GM18499 (cell line): ENCODE measurements around the gene NUDT9.
"Not testable (repeated sequence)": the region's sequence is repeated elsewhere in the genome, so short reads cannot be mapped to it uniquely, and the experiment has no call there.

Source experiments
- ATAC-seq: cut with Tn5 transposase; IDR thresholded peaks from one replicate; pipeline ENCODE4 v1.9.1; 2021; ENCODE audit warnings: moderate number of reproducible peaks; ENCODE audit not compliant: insufficient read depth, unreplicated experiment

NUDT9 gene

GRCh38 chr4:87451537-87451936, 29.2 kb downstream of the NUDT9 start:
- no peak for ATAC-seq

GRCh38 chr4:87458913-87459312, 36.5 kb downstream of the NUDT9 start:
- no peak for ATAC-seq

- no peak for ATAC-seq
Measured at GRCh38 chr4:87461281-87461700, 38.9 kb downstream of the NUDT9 start.

- ATAC-seq = no peak
Measured at GRCh38 chr4:87462102-87462501, 39.7 kb downstream of the NUDT9 start.

- no peak for ATAC-seq
Measured at GRCh38 chr4:87465739-87466366, 43.5 kb downstream of the NUDT9 start.

GRCh38 chr4:87469390-87469789, 47.0 kb downstream of the NUDT9 start:
- ATAC-seq = no peak

GRCh38 chr4:87476934-87477333, 54.6 kb downstream of the NUDT9 start:
- no peak for ATAC-seq

GRCh38 chr4:87478732-87479250, 56.4 kb downstream of the NUDT9 start:
- no peak for ATAC-seq

- no peak for ATAC-seq
Measured at GRCh38 chr4:87481377-87481776, 59.0 kb downstream of the NUDT9 start.

GRCh38 chr4:87483247-87483646, 60.9 kb downstream of the NUDT9 start:
- ATAC-seq = not testable (repeated sequence)

GRCh38 chr4:87488666-87489065, 66.3 kb downstream of the NUDT9 start:
- ATAC-seq = not testable (repeated sequence)

- no peak for ATAC-seq
Measured at GRCh38 chr4:87489678-87490077, 67.3 kb downstream of the NUDT9 start.

GRCh38 chr4:87490664-87491369, 68.4 kb downstream of the NUDT9 start:
- no peak for ATAC-seq

GRCh38 chr4:87491436-87491835, 69.1 kb downstream of the NUDT9 start:
- ATAC-seq = no peak

GRCh38 chr4:87491851-87492250, 69.5 kb downstream of the NUDT9 start:
- ATAC-seq = not testable (repeated sequence)

- no peak for ATAC-seq
Measured at GRCh38 chr4:87493115-87493514, 70.7 kb downstream of the NUDT9 start.

- ATAC-seq = no peak
Measured at GRCh38 chr4:87497159-87497558, 74.8 kb downstream of the NUDT9 start.

GRCh38 chr4:87497578-87497977, 75.2 kb downstream of the NUDT9 start:
- ATAC-seq = no peak

- ATAC-seq = peak; percentile 36
Measured at GRCh38 chr4:87498446-87498900, 76.1 kb downstream of the NUDT9 start.

GRCh38 chr4:87499403-87500091, 77.2 kb downstream of the NUDT9 start:
- ATAC-seq = peak; percentile 88

GRCh38 chr4:87500092-87500462, 77.7 kb downstream of the NUDT9 start:
- ATAC-seq = peak; percentile 26
